Glutamatergic neuron (in vitro differentiated cells): ENCODE results near the gene SPINT4. TPM values are rescaled to one million over a fixed set of nuclear protein-coding genes. Genes with fewer than 3 reads are reported as not detected.

Experiments used
- DNase-seq: peaks from one replicate; pipeline ENCODE4 v3.0.0; 2022
- H3K27ac Mint-ChIP-seq: one replicate; pipeline ENCODE4 v1.8.0; 2020; ENCODE audit warnings: mild to moderate bottlenecking, mixed read lengths, inconsistent platforms; ENCODE audit not compliant: unreplicated experiment
- H3K27me3 Mint-ChIP-seq: one replicate; pipeline ENCODE4 v1.8.0; 2020; ENCODE audit warnings: mild to moderate bottlenecking, moderate library complexity, mixed read lengths, inconsistent platforms; ENCODE audit not compliant: unreplicated experiment
- H3K36me3 Mint-ChIP-seq: one replicate; pipeline ENCODE4 v1.8.0; 2020; ENCODE audit warnings: mild to moderate bottlenecking, mixed read lengths, inconsistent platforms; ENCODE audit not compliant: unreplicated experiment
- H3K4me1 Mint-ChIP-seq: one replicate; pipeline ENCODE4 v1.8.0; 2020; ENCODE audit warnings: mild to moderate bottlenecking, low read depth, mixed read lengths, inconsistent platforms; ENCODE audit not compliant: unreplicated experiment
- H3K4me3 Mint-ChIP-seq: one replicate; pipeline ENCODE4 v1.8.0; 2020; ENCODE audit warnings: mild to moderate bottlenecking, mixed read lengths, inconsistent platforms; ENCODE audit not compliant: unreplicated experiment
- H3K9me3 Mint-ChIP-seq: one replicate; pipeline ENCODE4 v1.8.0; 2020; ENCODE audit warnings: mild to moderate bottlenecking, moderate library complexity, mixed read lengths, inconsistent platforms; ENCODE audit not compliant: unreplicated experiment
- total RNA-seq: library from RNA; stranded (reverse); fragmentation: NEBNext Ultra II Directional; extraction: Animal tissue kit (Norgen Biotek cat#: 25700); gene quantifications from one replicate; pipeline ENCODE4 v1.2.1, GENCODE V29; 2021; ENCODE audit not compliant: unreplicated experiment
- TF ChIP-seq, protein P1 (sequence below): fragments of 200-600 bp; sonication (generic); IDR thresholded peaks from one replicate; pipeline ENCODE4 v1.5.0; 2021; ENCODE audit not compliant: partially characterized antibody, unreplicated experiment

The SPINT4 gene
- total RNA-seq, 1 donor from 2014 or later, result not detected

DNA sequence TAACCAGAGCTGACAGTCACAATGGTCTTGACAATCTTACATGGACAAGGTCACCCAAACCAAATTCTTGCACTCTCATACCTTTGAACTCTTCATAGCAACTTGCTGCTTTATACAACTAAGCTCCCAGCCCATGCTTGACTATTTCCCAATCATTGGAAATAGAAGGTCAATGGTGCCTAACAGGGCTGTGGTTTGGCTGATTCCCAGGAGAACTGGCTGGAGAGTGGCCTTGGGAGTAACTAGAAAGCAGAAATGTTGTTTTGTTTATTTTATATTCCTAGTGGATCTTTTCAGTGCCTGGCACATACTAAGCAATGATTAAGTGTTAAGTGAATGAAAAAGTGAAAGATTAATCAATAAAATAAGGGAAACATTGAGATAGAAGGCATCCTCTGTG lies 3.0 kb downstream of the SPINT4 start:
- H3K36me3 Mint-ChIP-seq, result no peaks in the 10 kb centered on the region

DNA sequence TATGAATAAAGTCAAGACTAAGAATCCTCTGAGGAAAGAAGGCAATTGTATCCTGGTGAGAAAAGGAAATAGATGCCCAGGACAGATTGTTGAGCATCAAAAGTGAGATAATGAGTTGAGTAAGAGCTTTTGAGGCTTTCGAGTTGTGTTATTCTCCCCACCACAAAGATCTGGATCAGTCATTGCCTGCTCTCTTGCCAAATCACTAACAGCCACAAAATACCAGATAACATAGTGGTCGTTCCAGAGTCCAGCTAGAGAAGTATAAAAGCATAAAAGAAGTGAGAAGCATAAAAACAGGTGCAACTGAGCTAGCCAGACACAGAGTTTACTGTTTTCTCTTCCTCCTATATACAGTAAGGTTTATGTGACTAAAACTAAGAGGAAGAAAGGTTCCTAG lies 4.9 kb downstream of the SPINT4 start:
- Mint-ChIP-seq H3K36me3 (peaks cover 7% of the 10 kb centered on the region), H3K4me1 (no peaks in the 10 kb centered on the region), H3K9me3 (peaks cover under 1% of the 10 kb centered on the region), H3K4me3 (no peak overlapping the region), H3K27ac (no peak overlapping the region), H3K27me3 (no peaks in the 10 kb centered on the region)
- DNase-seq, result no peak
- TF ChIP-seq, protein P1, sequence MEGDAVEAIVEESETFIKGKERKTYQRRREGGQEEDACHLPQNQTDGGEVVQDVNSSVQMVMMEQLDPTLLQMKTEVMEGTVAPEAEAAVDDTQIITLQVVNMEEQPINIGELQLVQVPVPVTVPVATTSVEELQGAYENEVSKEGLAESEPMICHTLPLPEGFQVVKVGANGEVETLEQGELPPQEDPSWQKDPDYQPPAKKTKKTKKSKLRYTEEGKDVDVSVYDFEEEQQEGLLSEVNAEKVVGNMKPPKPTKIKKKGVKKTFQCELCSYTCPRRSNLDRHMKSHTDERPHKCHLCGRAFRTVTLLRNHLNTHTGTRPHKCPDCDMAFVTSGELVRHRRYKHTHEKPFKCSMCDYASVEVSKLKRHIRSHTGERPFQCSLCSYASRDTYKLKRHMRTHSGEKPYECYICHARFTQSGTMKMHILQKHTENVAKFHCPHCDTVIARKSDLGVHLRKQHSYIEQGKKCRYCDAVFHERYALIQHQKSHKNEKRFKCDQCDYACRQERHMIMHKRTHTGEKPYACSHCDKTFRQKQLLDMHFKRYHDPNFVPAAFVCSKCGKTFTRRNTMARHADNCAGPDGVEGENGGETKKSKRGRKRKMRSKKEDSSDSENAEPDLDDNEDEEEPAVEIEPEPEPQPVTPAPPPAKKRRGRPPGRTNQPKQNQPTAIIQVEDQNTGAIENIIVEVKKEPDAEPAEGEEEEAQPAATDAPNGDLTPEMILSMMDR, result no peak

More for the DNA sequence above, 3.0 kb downstream of the SPINT4 start:
- H3K27me3 Mint-ChIP-seq, result no peaks in the 10 kb centered on the region
- no peak overlapping the region for H3K27ac Mint-ChIP-seq
- no peak overlapping the region for H3K4me3 Mint-ChIP-seq
- no peaks in the 10 kb centered on the region for H3K9me3 Mint-ChIP-seq
- DNase-seq, result no peak
- H3K4me1 Mint-ChIP-seq, result no peaks in the 10 kb centered on the region
- TF ChIP-seq, protein P1, result no peak

DNA sequence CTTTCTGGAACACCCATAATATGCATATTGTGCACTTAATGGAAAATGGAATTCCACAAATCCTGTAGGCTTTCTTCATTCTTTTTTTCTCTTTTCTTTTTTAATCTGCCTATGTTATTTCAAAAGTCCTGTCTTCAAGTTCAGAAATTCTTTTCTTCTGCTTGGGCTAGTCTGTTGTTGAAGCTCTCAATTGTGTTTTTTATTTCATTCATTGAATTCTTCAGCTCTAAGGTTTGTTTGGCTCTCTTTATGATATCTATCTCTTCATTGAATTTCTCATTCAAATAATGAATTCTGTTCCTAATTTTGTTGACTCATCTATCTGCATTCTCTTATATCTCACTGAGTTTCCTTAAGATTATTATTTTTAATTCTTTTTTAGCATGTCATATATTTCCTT lies 10.1 kb downstream of the SPINT4 start:
- Mint-ChIP-seq H3K27ac (no peak overlapping the region), H3K9me3 (peaks cover 8% of the 10 kb centered on the region), H3K27me3 (no peaks in the 10 kb centered on the region), H3K4me1 (no peaks in the 10 kb centered on the region), H3K4me3 (no peak overlapping the region), H3K36me3 (peaks cover 12% of the 10 kb centered on the region)
- no peak for DNase-seq
- TF ChIP-seq, protein P1, result no peak

DNA sequence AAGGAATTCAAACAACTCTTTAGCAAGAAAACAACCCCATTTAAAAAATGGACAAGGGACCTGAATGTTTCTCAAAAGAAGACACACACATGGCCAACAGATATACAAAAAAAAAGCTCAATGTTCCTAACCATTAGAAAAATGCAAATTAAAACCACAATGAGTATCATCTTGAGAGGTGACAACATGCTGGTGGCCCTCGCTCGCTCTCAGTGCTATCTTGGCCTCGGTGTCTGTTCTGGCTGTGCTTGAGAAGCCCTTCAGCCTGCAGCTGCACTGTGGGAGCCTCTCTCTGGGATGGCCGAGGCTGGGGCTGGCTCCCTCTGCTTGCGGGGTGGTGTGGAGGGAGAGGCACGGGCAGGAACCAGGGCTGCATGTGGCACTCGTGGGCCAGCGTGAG lies 13.4 kb downstream of the SPINT4 start:
- DNase-seq, result no peak
- Mint-ChIP-seq H3K4me1 (no peaks in the 10 kb centered on the region), H3K27ac (no peak overlapping the region), H3K4me3 (no peak overlapping the region), H3K9me3 (peaks cover 8% of the 10 kb centered on the region), H3K36me3 (peaks cover 12% of the 10 kb centered on the region), H3K27me3 (no peaks in the 10 kb centered on the region)
- TF ChIP-seq, protein P1, result no peak

DNA sequence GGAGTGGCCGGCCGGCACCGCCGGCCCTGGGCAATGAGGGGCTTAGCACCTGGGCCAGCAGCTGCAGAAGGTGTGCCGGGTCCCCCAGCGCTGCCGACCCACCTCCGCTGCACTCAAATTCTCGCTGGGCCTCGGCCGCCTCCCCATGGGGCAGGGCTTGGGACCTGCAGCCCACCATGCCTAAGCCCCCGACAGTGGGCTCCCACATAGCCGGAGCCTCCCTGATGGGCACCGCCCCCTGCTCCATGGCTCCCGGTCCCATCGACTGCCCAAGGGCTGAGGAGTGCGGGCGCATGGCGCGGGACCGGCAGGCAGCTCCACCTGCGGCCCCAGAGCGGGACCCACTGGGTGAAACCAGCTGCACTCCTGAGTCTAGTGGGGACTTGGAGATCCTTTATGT lies 13.8 kb downstream of the SPINT4 start:
- TF ChIP-seq, protein P1, result no peak
- Mint-ChIP-seq H3K9me3 (peaks cover 8% of the 10 kb centered on the region), H3K27me3 (no peaks in the 10 kb centered on the region), H3K4me1 (no peaks in the 10 kb centered on the region), H3K4me3 (no peak overlapping the region), H3K36me3 (peaks cover 9% of the 10 kb centered on the region), H3K27ac (no peak overlapping the region)
- DNase-seq, result no peak
